IPS-NIHi11 (cell line): ENCODE measurements around the gene SIL1.

Experiments used
- DNase-seq: peaks from one replicate; pipeline ENCODE4 v3.0.0; 2012; ENCODE audit warnings: mixed read lengths, low spot score

SIL1 gene

DNA sequence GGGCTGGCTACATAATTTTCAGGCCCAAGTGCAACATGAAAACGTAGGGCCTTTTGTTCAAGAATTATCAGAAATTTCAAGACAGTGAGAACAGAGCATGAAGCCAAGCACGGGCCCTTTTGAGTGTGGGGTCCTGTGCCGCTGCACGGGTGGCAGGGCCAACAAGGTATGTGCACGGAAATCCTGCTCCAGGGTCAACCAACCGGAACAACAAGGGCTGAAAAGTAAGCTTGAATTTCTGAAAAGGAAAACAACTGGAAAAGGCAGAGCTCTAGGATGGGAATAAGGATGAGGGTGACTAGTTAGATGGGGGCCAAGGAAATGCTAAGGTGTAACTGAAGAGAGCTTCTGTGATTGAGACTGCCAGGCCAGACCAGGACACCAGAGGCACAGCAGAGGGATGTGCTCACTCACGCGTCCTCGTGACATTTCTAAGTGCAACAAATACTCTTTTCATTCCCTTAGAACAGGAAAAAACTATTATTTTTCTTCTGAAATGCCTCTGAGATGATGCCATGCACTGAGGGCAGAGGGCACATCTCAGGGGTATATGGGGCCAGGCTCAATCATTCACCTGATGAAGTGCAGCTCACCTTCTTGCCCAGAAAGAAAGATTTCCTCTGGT, 242.4 kb downstream of the SIL1 start:
- DNase-seq = no peak

DNA sequence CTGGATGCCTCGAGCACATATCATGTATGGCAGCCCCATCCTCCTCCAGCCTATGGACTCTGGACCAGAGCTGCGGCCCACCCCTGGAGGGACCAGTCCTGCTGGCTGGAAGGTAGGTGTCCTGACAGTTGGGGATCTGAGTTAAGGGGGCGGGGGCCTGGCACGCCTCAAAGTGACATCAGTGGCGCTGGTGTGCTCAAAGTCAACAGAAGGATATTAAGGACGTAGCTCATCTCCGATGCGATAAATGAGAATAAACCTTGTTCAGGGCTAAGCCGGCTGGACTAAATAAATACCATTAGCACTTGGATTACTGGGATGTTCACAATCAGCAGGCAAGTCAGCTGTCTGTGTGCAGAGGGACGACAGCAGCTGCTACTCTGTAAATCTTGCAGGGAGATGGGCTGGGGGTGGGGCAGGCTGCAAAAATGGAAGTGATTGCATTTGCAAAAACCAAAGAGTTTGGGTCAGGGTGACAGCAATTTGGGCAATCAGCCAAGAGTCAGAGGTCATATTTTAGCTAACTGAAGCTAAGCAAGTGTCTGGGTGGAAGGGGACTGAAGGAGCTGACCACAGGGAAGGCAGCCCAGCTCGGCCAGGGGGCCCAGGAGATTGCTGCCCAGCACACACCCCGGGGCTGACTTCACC, 243.0 kb downstream of the SIL1 start:
- no peak for DNase-seq

DNA sequence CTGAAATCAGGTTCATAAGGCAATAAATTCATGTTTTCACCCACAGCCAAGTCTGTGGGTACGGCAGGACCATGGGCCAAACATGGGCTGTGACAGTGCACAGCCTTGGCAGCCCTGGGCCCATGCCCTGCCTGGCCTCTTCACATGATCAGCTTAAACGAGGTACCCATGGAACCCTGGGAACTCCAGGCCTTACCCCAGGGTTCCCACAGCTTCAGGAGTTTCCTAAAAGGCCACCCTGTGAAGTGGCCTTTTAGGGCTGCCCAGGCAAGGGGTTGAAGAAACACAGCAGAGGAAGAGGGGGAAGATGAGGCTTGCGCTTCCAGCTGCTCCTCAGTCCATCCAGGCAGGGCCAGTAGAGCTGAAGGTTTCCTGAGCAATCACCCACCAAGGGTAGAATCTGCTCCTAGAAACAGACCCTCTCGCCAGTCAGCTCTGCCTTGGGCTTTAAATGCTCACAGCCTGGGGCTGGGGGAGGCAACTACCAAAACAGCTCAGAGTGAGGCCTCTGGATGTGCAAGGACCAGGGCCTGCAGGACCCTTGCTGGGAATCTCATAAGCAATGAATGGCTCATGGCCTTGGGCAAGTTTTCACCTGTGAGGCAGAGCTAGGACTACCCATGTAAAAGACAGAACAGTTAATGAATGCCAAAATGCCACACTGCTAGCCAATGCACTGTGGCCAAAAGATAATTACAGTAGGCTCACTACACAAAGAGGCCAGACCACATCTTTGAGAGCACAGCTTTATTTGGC, 243.7 kb downstream of the SIL1 start:
- DNase-seq = no peak

DNA sequence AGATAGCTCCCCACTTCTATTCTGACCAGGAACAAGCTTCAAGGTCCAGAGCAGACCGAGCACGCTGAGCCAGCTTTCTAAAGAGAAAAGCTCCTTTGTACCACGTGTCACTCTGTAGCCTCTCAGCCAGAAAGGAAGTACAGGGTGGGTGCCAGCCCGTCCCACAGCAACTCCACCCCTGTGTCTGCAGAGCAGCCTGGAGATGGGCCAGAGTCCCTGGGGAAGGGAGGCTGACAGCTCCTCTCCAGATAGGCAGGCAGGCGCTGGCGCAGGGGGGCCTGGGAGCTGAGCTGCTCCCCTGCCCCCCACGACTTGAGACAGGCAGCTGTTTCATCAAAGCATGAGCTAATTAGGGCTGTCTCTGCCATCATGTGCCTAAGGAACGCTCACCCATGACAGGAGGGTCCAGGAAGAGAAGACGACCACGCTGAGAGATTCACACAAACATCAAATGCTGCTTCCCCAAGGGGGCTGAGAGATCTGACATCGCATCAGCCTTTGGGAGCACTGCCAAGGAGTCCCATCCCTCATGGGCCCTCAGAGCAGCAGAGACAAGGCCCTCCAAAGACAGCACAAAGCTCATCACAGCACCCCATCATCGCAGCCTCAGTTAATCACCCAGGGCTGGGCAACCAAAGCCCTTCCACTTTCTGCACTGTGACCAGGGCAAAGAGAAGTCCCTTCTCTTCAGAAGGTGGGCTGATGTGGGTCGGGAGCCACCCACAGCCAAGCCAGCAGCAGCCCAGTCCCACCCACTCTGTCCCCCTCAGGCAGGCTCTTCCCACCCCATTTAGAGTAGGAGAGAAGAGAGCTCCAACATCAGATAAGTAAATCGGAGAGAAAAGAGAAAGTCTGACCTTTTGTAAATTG, 244.5 kb downstream of the SIL1 start:
- DNase-seq = peak; percentile 62

DNA sequence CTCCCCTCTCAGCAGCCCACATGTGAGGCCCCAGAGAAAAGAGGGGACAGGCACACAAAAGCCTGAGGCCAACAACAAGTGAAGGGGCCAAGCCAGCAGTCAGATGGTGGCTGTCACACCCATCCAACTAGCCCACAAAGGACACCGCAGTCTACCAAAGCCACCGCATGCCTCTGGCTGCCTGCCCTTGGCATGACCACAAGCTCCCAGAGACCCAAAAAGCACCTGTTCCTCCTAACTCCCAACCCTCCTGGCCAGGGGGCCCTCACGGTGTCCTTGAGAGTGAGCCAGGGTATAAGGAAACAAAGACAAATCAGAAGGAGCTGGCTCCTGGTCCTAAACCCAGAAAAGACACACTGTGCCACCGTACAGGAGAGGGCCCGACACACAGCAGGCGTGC, 245.2 kb downstream of the SIL1 start:
- no peak for DNase-seq

DNA sequence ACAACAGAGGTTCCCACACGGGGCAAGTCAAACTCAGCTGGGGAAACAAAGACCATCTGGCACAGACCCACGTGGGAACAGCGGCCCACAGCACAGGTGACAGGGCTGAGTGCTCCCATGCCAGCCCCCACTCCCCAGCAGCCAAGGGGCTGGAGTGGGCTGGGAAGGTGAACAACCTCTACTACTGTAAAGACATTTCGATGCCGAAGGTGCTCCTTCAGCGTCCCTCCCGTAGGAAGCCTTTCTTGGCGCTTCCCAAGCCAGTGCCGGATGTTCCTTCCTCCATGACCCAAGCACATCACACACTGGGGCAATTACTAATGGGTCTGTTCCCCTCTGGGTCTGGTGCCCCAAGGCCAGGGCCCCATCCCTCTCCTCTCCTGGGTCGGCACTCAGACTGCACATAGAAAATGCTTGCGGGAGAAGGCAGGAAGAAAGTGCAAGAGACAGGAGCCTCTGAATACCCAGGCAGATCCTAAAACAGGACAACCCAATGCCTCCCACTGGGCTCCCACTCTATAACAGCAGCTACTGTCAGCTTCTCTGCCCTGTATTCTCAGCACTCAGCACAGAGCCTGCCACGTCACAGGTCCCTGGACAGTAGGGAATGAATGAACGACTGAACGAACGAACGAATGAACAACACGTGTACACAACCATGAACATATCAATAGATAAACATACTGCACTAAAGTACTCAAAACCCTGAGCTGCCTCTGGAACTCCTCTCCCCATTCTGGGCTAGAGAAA, 246.0 kb downstream of the SIL1 start:
- DNase-seq = no peak

DNA sequence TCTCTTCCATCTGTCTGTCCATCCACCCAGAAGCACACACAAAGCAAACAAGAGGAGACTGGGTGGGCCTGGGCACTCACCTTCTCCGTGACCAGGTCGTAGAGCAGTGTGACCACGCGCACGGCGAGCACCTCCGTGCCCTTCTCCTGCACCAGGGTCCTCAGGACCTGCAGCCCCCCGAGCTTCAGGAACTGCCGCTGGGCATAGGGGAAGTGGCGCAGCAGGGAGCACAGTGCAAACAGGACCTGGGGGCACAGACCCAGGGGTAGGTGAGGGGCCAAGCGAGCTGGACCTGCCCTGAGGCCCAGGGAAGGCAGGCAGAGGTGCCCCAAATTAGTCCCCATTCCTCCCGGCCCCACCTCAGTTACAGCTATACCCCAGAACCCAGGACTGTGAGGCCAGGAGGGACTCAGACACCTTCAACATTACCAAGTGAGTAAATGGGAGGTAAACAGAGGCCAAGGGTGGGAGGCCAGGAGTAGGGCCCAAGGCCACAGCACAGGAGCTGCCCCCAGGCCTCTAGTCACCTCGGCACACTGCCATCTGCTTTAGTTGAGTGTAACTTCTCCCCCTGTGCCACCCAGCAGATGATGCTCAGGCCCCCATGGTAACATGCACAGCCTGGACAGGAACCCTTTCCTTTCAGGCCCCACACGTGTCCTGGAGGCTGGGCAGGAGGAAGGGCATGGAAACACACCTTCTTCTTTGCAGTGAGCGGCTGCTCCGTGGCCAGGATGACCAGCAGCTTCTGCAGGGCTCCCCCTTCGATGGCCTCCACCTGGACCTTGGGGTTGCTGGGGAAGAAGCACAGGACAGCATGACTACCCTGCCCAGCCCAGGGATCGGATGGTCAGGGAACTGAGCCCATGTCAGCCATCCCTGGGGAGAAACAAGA, 246.8 kb downstream of the SIL1 start:
- DNase-seq = no peak

DNA sequence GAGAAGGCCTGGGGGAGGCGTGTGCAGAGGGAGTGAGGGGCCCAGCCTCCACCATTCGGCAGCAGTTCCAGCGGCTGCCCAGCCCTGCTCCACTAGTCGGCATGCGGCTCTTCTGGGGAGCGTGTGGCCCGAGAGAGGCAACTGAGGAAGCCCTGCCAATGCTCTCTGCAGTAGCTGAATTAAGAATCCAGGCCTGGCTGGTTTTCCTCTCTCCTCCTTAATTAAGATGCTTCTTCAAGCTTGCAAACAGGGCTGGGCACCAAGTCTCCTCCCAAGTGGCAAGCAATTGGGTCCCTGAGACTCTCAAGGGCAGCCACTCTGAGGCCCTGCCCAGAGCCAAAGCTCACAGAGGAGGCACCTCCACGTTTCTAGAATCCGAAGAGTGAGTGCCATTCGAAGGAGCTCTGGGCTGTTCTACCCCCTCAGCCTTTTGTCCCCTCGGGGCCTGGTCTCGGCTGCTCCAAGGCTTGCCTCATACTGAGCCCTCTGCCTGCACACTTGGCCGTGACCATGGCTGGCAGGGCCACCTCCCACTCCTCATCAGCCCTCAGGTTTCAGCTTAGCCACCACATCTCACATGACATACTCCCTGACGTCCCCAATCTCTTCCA, 247.6 kb downstream of the SIL1 start:
- DNase-seq = no peak

DNA sequence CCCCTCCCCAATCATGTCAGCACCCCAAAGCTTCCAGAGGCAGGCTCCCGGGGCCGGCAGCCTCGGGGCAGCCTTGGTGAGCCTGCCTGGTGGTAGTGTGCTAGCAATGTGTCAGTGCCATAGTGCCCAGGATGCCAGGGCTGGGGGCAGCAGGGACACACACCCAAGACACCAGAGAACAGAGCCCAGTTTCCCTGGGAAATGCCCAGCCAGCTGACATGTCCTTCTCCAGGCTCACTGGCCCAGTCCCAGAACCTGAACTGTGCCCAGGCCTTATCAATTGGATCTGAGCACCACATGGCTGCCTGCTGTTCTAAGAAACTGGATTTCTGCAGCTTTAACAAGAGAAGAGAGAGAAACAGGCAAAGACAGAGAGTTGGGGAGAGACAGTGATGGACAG, 248.2 kb downstream of the SIL1 start:
- DNase-seq = no peak

DNA sequence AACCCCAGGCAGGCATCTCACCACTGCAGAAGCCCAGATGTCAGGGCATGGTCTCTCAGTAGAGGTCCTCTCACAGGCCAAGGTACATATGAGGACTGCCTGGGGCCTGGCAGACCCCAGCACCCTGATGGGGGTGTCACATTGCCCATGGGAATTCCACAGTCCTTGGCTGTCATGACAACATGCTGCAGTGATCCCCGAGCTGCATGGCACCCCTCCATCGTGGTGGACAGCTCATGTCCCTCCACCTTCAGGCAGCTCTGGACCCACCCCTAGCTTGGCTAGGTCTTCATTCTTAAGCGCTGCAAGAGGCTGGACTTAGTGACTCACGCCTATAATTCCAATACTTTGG, 249.0 kb downstream of the SIL1 start:
- DNase-seq = no peak

DNA sequence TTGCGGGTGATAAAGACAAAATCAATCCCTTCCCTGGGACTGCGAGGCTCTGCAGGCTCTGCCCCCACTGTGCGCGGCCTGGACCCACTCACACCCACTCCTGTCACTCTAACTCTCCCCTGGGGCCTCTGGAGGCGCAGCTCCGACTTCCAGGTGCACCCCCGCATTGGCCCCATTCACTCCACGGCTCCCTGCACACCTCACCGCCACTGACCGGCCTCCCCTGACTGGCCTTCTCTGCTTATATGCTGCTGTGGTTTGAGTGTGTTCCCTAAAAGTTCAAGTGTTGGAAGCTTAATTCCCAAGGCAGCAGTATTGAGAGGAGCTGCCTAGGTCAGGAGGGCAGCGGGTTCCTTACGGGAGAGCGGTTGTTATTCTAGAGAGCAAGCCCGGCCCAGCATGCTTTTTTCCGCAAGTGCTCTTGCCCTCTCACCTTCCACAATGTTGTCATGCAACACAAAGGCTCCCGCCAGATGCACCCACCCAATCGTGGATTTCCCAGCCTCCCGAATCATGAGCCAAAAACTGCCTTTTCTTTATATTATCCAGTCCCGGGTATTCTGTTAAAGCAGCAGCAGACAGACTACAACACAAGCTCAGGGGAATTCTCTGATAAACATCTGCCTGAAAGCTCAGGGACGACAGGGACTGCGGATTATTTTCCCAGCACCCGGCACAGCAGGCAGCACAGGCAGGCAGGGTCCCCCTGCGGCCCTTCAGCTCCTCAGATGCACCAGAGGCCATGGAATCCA, 249.5 kb downstream of the SIL1 start:
- no peak for DNase-seq

DNA sequence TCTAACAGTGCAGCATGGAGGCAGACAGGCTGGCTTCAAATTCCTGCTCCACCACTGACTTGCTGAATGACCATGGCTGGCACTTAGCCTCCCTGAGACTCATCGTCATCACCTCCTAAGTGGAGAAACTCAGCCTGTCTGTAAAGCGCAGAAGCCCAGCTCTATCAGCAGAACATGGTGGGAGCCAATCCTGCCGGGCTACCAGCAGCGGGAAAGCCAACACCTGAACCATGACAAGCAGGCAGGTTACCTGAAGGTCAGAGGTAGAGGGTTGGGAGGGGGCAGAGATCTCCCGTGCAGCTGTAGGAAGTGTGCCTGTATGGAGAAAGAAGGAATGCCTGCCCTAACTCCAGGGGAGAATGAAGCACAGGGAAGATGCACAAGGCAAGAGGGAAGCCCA, 250.4 kb downstream of the SIL1 start:
- no peak for DNase-seq

DNA sequence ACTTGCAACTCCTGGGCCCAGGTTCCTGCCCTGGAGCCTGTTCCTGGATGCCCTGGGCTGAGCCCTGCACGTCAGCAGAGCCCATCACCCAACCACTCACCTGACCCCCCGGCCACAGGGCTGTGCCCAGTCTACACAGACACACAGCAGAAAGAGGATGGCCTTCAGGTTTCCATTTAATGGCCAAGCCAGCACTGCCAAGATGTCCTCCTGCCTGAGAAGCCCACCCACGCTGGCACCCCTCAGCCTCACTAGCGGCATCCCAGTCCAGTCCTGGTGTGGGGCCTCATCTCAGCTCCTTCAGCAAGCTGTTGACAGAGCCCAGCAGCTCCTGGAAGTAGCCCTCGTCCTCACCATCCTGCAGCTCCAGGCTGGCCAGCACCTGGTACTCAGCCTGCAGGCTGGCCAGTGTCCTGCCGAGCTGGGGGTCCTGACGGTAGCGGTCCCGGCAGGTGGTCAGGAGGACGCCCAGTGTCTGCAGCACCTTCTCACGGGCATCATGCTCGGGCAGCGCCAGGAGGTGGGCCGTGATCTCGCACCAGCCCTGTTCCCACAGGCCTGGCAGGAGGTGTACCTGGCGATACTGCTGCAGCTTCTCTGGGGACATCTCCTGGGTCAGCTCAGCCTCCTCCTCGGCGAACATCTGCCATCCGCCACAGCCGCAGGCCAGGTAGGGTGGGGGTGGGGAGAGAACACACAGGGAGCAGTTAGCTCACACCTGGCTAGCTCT, 251.2 kb downstream of the SIL1 start:
- no peak for DNase-seq

DNA sequence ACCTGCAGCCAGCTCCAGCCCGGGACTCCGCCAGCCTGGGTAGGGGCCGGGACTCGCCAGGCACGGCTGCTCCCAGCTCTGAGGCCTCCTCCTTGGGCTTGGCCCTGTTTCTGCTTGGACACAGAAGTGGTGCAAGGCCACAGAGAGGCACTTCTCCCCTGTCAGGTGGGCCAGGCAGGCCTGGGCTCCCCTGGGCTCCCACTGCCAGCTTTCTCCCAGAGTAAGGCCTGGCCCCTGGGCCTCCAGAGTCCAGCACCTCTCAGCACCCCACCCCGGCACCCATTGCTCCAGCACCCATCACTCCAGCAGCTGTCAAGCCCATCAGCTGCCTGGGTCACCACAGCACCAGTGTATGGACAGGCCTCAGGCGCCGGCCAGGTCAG, 251.9 kb downstream of the SIL1 start:
- DNase-seq = peak; percentile 91

DNA sequence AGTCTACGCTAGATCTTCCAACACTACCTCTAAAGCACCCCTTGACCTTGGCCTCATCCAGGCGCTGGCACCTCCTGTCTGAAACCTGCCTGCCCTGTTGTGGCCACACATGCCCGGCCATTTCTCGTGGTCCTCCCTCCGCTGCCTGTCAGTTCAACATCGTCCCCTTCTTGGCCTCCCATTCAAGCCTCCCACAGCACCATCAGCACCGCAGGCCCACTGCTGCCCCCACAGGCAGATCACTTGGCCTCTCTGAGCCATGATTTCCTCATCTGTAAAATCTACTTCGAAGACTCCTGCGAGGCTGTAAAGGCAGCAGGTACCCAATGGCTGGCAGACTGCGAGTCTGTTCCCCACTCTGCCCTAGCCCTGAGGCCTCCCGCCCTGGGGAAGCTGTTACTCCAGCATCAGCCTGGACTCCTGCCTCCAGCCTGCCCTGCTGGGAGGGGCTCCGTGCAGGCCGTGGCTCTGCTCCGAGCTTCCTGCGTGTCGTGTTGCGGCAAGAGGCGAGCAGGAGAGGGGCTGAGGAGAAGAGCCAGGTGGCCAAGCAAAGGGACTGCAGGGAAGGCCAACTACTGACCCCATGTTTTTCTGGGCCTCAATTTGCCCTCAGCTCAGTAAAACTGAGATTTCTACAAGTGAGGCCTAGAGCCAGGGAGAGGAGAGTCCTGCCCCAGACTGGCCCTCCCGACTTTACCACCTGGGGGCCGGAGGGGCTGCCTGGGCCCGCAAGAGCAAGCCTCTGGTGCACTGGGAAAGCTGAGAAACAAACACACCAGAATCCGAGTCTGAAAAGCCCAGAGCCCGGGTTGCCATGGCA, 252.5 kb downstream of the SIL1 start:
- peak; percentile 66 for DNase-seq

DNA sequence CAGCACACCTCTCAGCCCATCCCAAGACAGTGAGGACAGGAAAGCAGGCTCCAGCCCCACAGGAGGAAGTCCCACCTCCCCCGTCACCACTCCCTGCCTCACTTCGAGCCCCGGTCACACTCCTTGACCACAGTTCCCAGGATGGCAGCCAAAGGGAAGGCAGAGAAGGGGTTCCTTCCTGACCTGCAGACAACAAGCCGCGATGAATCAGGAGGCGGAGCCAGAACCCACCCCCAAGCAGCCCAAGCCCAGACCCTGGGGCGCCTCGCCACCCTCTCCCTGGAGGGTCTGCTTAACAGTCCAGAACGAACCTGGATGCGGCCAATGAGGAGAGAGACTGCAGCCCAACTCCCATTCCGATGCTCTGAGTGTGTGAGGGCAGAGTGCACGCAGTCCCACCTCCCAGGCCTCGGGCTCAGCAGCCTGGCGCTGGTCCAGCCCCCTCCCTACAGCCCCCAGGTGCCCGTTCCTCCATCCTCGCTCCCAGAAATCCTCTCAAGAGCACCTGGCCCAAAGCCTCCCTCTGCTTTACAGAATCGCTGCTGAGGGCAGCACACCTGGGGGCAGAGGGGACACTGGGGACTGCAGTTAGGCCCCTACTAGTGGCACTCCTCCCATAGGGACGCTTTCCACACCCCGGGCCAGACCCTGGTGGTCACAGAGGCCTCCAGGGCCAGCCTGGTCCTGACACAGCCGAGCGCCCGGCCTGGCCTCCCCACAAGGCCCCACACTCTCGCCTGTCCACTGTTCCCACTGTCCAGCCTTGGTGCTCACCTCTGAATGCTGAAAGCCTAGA, 253.4 kb downstream of the SIL1 start:
- no peak for DNase-seq

DNA sequence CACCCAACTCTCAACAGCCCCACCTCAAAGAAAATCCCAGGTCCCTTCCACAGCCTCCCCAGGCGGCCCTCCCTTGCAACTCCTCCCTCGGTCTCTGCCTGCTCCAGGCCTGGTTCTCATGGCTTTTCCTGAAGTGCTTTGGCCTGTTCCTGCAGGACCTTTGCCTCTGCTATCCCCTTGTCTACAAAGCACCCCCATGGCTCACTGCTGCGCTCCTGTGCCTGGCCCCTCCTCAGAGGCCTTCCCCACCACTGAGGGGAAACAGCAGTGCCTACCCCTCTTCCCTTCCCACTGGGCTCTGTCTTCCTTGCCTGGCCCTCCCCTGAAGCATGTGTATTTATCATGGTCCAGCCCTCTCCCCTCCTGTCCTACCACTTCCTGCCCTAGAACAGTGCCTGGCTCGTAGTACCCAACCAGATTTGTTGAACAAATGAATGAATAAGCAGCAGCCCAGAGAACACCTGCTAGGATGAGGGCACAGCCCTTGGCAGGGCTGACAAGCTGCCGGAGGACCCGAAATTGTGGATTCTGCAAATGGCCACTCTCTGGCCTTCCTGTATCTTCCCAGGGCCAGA, 254.5 kb downstream of the SIL1 start:
- DNase-seq = no peak
